Measurements from ENCODE around the gene C2orf76.

- TF ChIP-seq CTCF (IDR thresholded peaks at IDR 0.05; ENCODE audit: insufficient read depth, low read length) (no peak), POLR2AphosphoS5 (IDR thresholded peaks at IDR 0.05; ENCODE audit: low read depth) (no peak), REST (IDR thresholded peaks at IDR 0.05; ENCODE audit: insufficient replicate concordance, low read depth) (no peak), GABPA (IDR thresholded peaks at IDR 0.05; ENCODE audit: low read depth) (no peak)
These were observed 6.9 kb downstream of the C2orf76 start for GRCh38 chr2:119359774-119360173.
